ENCODE results near the gene LIX1. TPM values are rescaled to one million over a fixed set of nuclear protein-coding genes. Genes with fewer than 3 reads are reported as not detected.
A peak's percentile ranks its signal among the peaks of the same experiment; 100 is the strongest.
"Not testable (repeated sequence)": the region's sequence is repeated elsewhere in the genome, so short reads cannot be mapped to it uniquely, and the experiment has no call there.

The LIX1 gene
- total RNA-seq, 1 experiment from 2014 or later, result not detected

- in situ Hi-C loops (cut with HindIII; ENCODE audit: low pct_unique_long_range_greater_than_20kb, low sequenced_read_pairs), result no loop called here
- no peak for DNase-seq (ENCODE audit: low read depth, low spot score)
These were observed 47.7 kb downstream of the LIX1 start for GRCh38 chr5:97094579-97095317.

- no peak for DNase-seq (ENCODE audit: low read depth, low spot score)
- in situ Hi-C loops (cut with HindIII; ENCODE audit: low pct_unique_long_range_greater_than_20kb, low sequenced_read_pairs), result no loop called here
These were observed 49.2 kb downstream of the LIX1 start for GRCh38 chr5:97093193-97093592.

GRCh38 chr5:97090944-97091343, 51.5 kb downstream of the LIX1 start:
- in situ Hi-C loops (cut with HindIII; ENCODE audit: low pct_unique_long_range_greater_than_20kb, low sequenced_read_pairs), result no loop called here
- no peak for DNase-seq (ENCODE audit: low read depth, low spot score)

- DNase-seq (ENCODE audit: low read depth, low spot score), result no peak
These were observed 53.1 kb downstream of the LIX1 start for GRCh38 chr5:97089149-97089801.

GRCh38 chr5:97088774-97089148, 53.6 kb downstream of the LIX1 start:
- DNase-seq (ENCODE audit: low read depth, low spot score), result no peak
- in situ Hi-C loops (cut with HindIII; ENCODE audit: low pct_unique_long_range_greater_than_20kb, low sequenced_read_pairs), result no loop called here

More at GRCh38 chr5:97089149-97089801, 53.1 kb downstream of the LIX1 start:
- in situ Hi-C loops (cut with HindIII; ENCODE audit: low pct_unique_long_range_greater_than_20kb, low sequenced_read_pairs), result no loop called here

- DNase-seq (ENCODE audit: low read depth, low spot score), result no peak
- in situ Hi-C loops (cut with HindIII; ENCODE audit: low pct_unique_long_range_greater_than_20kb, low sequenced_read_pairs), result no loop called here
These were observed 55.3 kb downstream of the LIX1 start for GRCh38 chr5:97087138-97087537.

GRCh38 chr5:97085459-97086181, 56.8 kb downstream of the LIX1 start:
- in situ Hi-C loops (cut with HindIII; ENCODE audit: low pct_unique_long_range_greater_than_20kb, low sequenced_read_pairs), result no loop called here
- DNase-seq (ENCODE audit: low read depth, low spot score), result no peak

- in situ Hi-C loops (cut with HindIII; ENCODE audit: low pct_unique_long_range_greater_than_20kb, low sequenced_read_pairs); DNase-seq (ENCODE audit: low read depth, low spot score): not testable (repeated sequence)
These were observed 57.5 kb downstream of the LIX1 start for GRCh38 chr5:97084782-97085458.

- in situ Hi-C loops (cut with HindIII; ENCODE audit: low pct_unique_long_range_greater_than_20kb, low sequenced_read_pairs), result no loop called here
- DNase-seq (ENCODE audit: low read depth, low spot score), result peak; percentile 29
These were observed 63.3 kb downstream of the LIX1 start for GRCh38 chr5:97078958-97079743.

GRCh38 chr5:97077246-97077645, 65.2 kb downstream of the LIX1 start:
- in situ Hi-C loops (cut with HindIII; ENCODE audit: low pct_unique_long_range_greater_than_20kb, low sequenced_read_pairs), result no loop called here
- DNase-seq (ENCODE audit: low read depth, low spot score), result no peak

- DNase-seq (ENCODE audit: low read depth, low spot score), result no peak
- in situ Hi-C loops (cut with HindIII; ENCODE audit: low pct_unique_long_range_greater_than_20kb, low sequenced_read_pairs), result no loop called here
These were observed 66.3 kb downstream of the LIX1 start for GRCh38 chr5:97076098-97076497.

- no peak for DNase-seq (ENCODE audit: low read depth, low spot score)
- in situ Hi-C loops (cut with HindIII; ENCODE audit: low pct_unique_long_range_greater_than_20kb, low sequenced_read_pairs), result no loop called here
These were observed 66.8 kb downstream of the LIX1 start for GRCh38 chr5:97075649-97076048.

GRCh38 chr5:97074859-97075489, 67.4 kb downstream of the LIX1 start:
- DNase-seq (ENCODE audit: low read depth, low spot score), result no peak
- in situ Hi-C loops (cut with HindIII; ENCODE audit: low pct_unique_long_range_greater_than_20kb, low sequenced_read_pairs), result no loop called here

- in situ Hi-C loops (cut with HindIII; ENCODE audit: low pct_unique_long_range_greater_than_20kb, low sequenced_read_pairs), result no loop called here
These were observed 69.0 kb downstream of the LIX1 start for GRCh38 chr5:97073420-97073819.

GRCh38 chr5:97072696-97073095, 69.7 kb downstream of the LIX1 start:
- no peak for DNase-seq (ENCODE audit: low read depth, low spot score)

More at GRCh38 chr5:97073420-97073819, 69.0 kb downstream of the LIX1 start:
- DNase-seq (ENCODE audit: low read depth, low spot score), result no peak

GRCh38 chr5:97071993-97072392, 70.4 kb downstream of the LIX1 start:
- in situ Hi-C loops (cut with HindIII; ENCODE audit: low pct_unique_long_range_greater_than_20kb, low sequenced_read_pairs), result no loop called here
- no peak for DNase-seq (ENCODE audit: low read depth, low spot score)

More at GRCh38 chr5:97072696-97073095, 69.7 kb downstream of the LIX1 start:
- in situ Hi-C loops (cut with HindIII; ENCODE audit: low pct_unique_long_range_greater_than_20kb, low sequenced_read_pairs), result no loop called here

- DNase-seq (ENCODE audit: low read depth, low spot score), result no peak
- in situ Hi-C loops (cut with HindIII; ENCODE audit: low pct_unique_long_range_greater_than_20kb, low sequenced_read_pairs), result no loop called here
These were observed 71.3 kb downstream of the LIX1 start for GRCh38 chr5:97071101-97071500.

Measured in SK-MEL-5 (cell line).